ENCODE data around the gene ZNF831.

- no peak for TF ChIP-seq CTCF (IDR thresholded peaks at IDR 0.05)
- TF ChIP-seq POLR2A (IDR thresholded peaks at IDR 0.05), result no peak
Observed at GRCh38 chr20:59235226-59235625, 71.6 kb downstream of the ZNF831 start.
